Testis (tissue), 3 donors: ENCODE data around the gene DPYSL3. TPM values are rescaled to one million over a fixed set of nuclear protein-coding genes. Genes with fewer than 3 reads are reported as not detected.

ENCODE experiments used
- DNase-seq: peaks from one replicate; pipeline ENCODE4 v3.0.0-alpha.2; 2019
- H3K27ac ChIP-seq, 2 donors: fragments of 200-600 bp; sonication (generic); one replicate each; pipeline ENCODE4 v1.5.1; 2019
- H3K27me3 ChIP-seq: fragments of 200-600 bp; sonication (generic); one replicate; pipeline ENCODE4 v1.5.1; 2019
- H3K36me3 ChIP-seq: fragments of 200-600 bp; sonication (generic); one replicate; pipeline ENCODE4 v1.5.1; 2017; ENCODE audit warnings: low read depth; ENCODE audit errors: missing control alignments
- H3K4me1 ChIP-seq: fragments of 200-600 bp; sonication (generic); one replicate; pipeline ENCODE4 v1.5.1; 2019
- H3K4me3 ChIP-seq, 2 donors: fragments of 200-600 bp; sonication (generic); one replicate each; pipeline ENCODE4 v1.5.1; 2017 to 2019
- H3K9me3 ChIP-seq: fragments of 200-600 bp; sonication (generic); one replicate; pipeline ENCODE4 v1.5.1; 2017
- CTCF ChIP-seq, 3 experiments: fragments of 450-650 bp in 2 of 3; fragments of 200-600 bp in 1 of 3; sonication (generic) in 1 of 3; IDR thresholded peaks; one replicate each; pipeline ENCODE4 v1.5.1; 2016 to 2019; ENCODE audit warnings: antibody characterized with exemption in 3 of 3, mild to moderate bottlenecking in 2 of 3, moderate library complexity in 1 of 3
- POLR2A ChIP-seq: fragments of 450-650 bp; IDR thresholded peaks from one replicate; pipeline ENCODE4 v1.6.1; 2017; ENCODE audit warnings: antibody characterized with exemption, mild to moderate bottlenecking, moderate library complexity
- WGBS, 2 donors: methylation state at CpG; one replicate each; pipeline ENCODE4 v1.1.5; 2018; 5-methylcytosine and 5-hydroxymethylcytosine counted together
- intact Hi-C: fragments of 100-400 bp; cut with DNase I; formaldehyde crosslinking; loops from one replicate; pipeline ENCODE4 v1.15.1; 2023; ENCODE audit warnings: low total_unique reads
- polyA plus RNA-seq: library from polyadenylated mRNA; stranded (reverse); fragments of 350-450 nt; fragmentation: Illumina TruSeq; extraction: RNeasy Lipid Tissue Mini Kit (QIAGEN cat#74804); gene quantifications from one replicate; pipeline ENCODE4 v1.2.3, GENCODE V29; 2014; ENCODE audit warnings: low read depth, low replicate concordance; ENCODE audit not compliant: insufficient read depth
- total RNA-seq, 2 donors: library from RNA; depleted of rRNA; stranded (reverse); fragments of >200 nt; gene quantifications; one replicate each; pipeline ENCODE4 v1.2.3, GENCODE V29; 2016

Gene DPYSL3
- total and polyA plus RNA-seq, 3 donors from 2014 or later: 42.5 to 71.6 (median 68.9) TPM

GRCh38 chr5:147453875-147454814, 55.7 kb downstream of the DPYSL3 start:
- Histone ChIP-seq H3K36me3 (no peaks in the 10 kb centered on the region), H3K27me3 (no peaks in the 10 kb centered on the region), H3K27ac (peak overlapping the region; percentile 83 to 91), H3K4me1 (peaks cover 8% of the 10 kb centered on the region), H3K4me3 (peak overlapping the region; percentile 67 to 87), H3K9me3 (no peaks in the 10 kb centered on the region)
- TF ChIP-seq CTCF (IDR thresholded peaks at IDR 0.05): peak; percentile 82 to 98 (median 83)
- no peak for TF ChIP-seq POLR2A
- DNase-seq: peak; percentile 88
- intact Hi-C loops: loop anchor here (10.0 kb wide), 1 partner anchor 101 kb away; no protein-coding TSS in a partner anchor
- WGBS, 2 donors: 2% methylated on average over 23 to 45 of the region's 54 CpGs

DNA sequence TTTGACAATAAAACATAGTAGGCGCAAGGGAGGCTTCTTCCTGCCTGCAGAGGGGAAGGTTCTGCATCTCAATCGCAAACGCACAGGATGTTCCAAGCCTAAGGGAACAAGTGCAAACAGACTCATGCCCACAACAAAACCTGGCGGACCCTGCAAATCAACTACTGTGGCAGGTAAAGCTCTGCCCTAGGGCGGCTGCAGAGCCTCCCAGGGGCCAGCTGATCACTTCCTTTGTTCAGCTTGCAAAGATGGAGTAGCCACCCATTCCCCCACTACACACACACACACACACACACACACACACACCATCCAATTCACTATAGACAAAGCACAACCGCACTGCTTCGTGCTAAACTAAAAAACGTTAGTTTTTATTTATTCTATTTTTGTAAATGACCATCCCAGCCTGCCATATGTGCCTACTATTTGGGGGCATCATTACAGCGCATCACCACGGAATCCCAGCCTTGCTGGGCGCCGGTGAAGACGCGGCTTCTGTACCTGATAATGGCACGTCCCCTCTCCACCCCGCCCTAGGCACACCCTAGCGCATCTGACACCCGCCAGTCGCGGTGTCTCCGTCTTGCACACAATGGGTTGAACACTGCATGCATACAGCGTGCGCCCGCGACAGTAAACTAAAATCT, 57.6 kb downstream of the DPYSL3 start:
- peaks cover 8% of the 10 kb centered on the region for H3K4me1 ChIP-seq
- TF ChIP-seq CTCF (IDR thresholded peaks at IDR 0.05): no peak
- TF ChIP-seq POLR2A: no peak
- WGBS, 2 donors: 4% methylated on average over 25 of the region's 25 CpGs
- no peaks in the 10 kb centered on the region for H3K9me3 ChIP-seq
- no peaks in the 10 kb centered on the region for H3K36me3 ChIP-seq
- H3K27ac ChIP-seq: peak overlapping the region in 1 of 2 donors; percentile 91
- intact Hi-C loops: loop anchor here (10.0 kb wide), 1 partner anchor 103 kb away; no protein-coding TSS in a partner anchor
- H3K4me3 ChIP-seq: peak overlapping the region; percentile 67 to 87
- H3K27me3 ChIP-seq: no peaks in the 10 kb centered on the region
- no peak for DNase-seq

DNA sequence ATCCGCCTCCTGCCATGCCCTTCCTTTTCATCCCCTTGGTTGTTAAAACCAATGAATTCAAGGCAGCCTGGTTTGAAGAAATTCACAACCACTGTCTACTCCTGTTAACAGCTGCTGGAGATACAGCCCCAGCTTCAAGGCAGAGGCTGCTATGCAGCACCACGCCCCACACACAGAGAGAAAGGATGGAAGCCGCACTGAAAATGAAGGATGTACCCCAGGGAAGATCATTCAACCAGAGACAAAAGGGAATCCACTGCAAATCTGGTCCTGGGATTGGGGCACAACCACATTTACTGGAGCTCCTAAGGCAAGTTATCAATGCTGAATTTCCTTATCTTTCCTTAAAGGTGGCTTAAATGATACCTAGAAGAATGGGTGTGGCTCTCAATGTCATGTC, 58.7 kb downstream of the DPYSL3 start:
- TF ChIP-seq POLR2A: no peak
- TF ChIP-seq CTCF (IDR thresholded peaks at IDR 0.05): no peak
- H3K9me3 ChIP-seq: no peaks in the 10 kb centered on the region
- whole genome bisulfite sequencing, 2 donors: 49 to 64% methylated on average over 3 of the region's 3 CpGs
- DNase-seq: no peak
- peak overlapping the region in 1 of 2 donors; percentile 87 for H3K4me3 ChIP-seq
- peak overlapping the region in 1 of 2 donors; percentile 91 for H3K27ac ChIP-seq
- H3K36me3 ChIP-seq: no peaks in the 10 kb centered on the region
- H3K4me1 ChIP-seq: peaks cover 8% of the 10 kb centered on the region
- H3K27me3 ChIP-seq: no peaks in the 10 kb centered on the region
- intact Hi-C loops: loop anchor here (10.0 kb wide), 1 partner anchor 104 kb away; no protein-coding TSS in a partner anchor

- intact Hi-C loops: loop anchor here (10.0 kb wide), 1 partner anchor 104 kb away; no protein-coding TSS in a partner anchor
- H3K4me1 ChIP-seq: peaks cover 8% of the 10 kb centered on the region
These were observed 59.3 kb downstream of the DPYSL3 start for GRCh38 chr5:147450606-147451005.

More at GRCh38 chr5:147450606-147451005, 59.3 kb downstream of the DPYSL3 start:
- no peaks in the 10 kb centered on the region for H3K36me3 ChIP-seq
- no peak overlapping the region for H3K4me3 ChIP-seq
- TF ChIP-seq CTCF (IDR thresholded peaks at IDR 0.05): no peak
- no peak for TF ChIP-seq POLR2A
- peak overlapping the region in 1 of 2 donors; percentile 91 for H3K27ac ChIP-seq
- H3K27me3 ChIP-seq: no peaks in the 10 kb centered on the region
- no peaks in the 10 kb centered on the region for H3K9me3 ChIP-seq
- no peak for DNase-seq
